ENCODE measurements around the gene KAZN.

The KAZN gene

GRCh38 chr1:15017120-15017519, 418.6 kb downstream of the KAZN start:
- Histone ChIP-seq H3K4me3 (ENCODE audit: low read length) (no peak overlapping the region), H3K36me3 (ENCODE audit: control insufficient read depth, low read depth, low read length) (no peaks in the 10 kb centered on the region), H3K4me1 (ENCODE audit: control insufficient read depth, low read depth, low read length) (no peaks in the 10 kb centered on the region), H3K27me3 (ENCODE audit: control insufficient read depth, insufficient read depth, low read length) (no peaks in the 10 kb centered on the region), H3K27ac (ENCODE audit: low read length) (no peak overlapping the region), H3K9me3 (ENCODE audit: control insufficient read depth, low read depth, low read length) (no peaks in the 10 kb centered on the region), H3K9ac (ENCODE audit: low read length) (no peak overlapping the region)

GRCh38 chr1:15018767-15019166, 420.3 kb downstream of the KAZN start:
- Histone ChIP-seq H3K9me3 (ENCODE audit: control insufficient read depth, low read depth, low read length) (no peaks in the 10 kb centered on the region), H3K4me1 (ENCODE audit: control insufficient read depth, low read depth, low read length) (no peaks in the 10 kb centered on the region), H3K27ac (ENCODE audit: low read length) (no peak overlapping the region), H3K4me3 (ENCODE audit: low read length) (no peak overlapping the region), H3K27me3 (ENCODE audit: control insufficient read depth, insufficient read depth, low read length) (no peaks in the 10 kb centered on the region), H3K9ac (ENCODE audit: low read length) (no peak overlapping the region), H3K36me3 (ENCODE audit: control insufficient read depth, low read depth, low read length) (no peaks in the 10 kb centered on the region)

GRCh38 chr1:15020943-15021745, 422.7 kb downstream of the KAZN start:
- no peak overlapping the region for H3K4me3 ChIP-seq (ENCODE audit: low read length)
- H3K27ac ChIP-seq (ENCODE audit: low read length): no peak overlapping the region
- H3K36me3 ChIP-seq (ENCODE audit: control insufficient read depth, low read depth, low read length): no peaks in the 10 kb centered on the region
- H3K9ac ChIP-seq (ENCODE audit: low read length): no peak overlapping the region
- no peaks in the 10 kb centered on the region for H3K27me3 ChIP-seq (ENCODE audit: control insufficient read depth, insufficient read depth, low read length)
- H3K9me3 ChIP-seq (ENCODE audit: control insufficient read depth, low read depth, low read length): no peaks in the 10 kb centered on the region
- H3K4me1 ChIP-seq (ENCODE audit: control insufficient read depth, low read depth, low read length): no peaks in the 10 kb centered on the region

GRCh38 chr1:15022048-15022447, 423.6 kb downstream of the KAZN start:
- H3K27me3 ChIP-seq (ENCODE audit: control insufficient read depth, insufficient read depth, low read length): no peaks in the 10 kb centered on the region
- no peak overlapping the region for H3K4me3 ChIP-seq (ENCODE audit: low read length)
- H3K27ac ChIP-seq (ENCODE audit: low read length): no peak overlapping the region
- no peaks in the 10 kb centered on the region for H3K36me3 ChIP-seq (ENCODE audit: control insufficient read depth, low read depth, low read length)
- no peak overlapping the region for H3K9ac ChIP-seq (ENCODE audit: low read length)
- no peaks in the 10 kb centered on the region for H3K4me1 ChIP-seq (ENCODE audit: control insufficient read depth, low read depth, low read length)
- H3K9me3 ChIP-seq (ENCODE audit: control insufficient read depth, low read depth, low read length): no peaks in the 10 kb centered on the region

GRCh38 chr1:15023205-15023604, 424.7 kb downstream of the KAZN start:
- Histone ChIP-seq H3K36me3 (ENCODE audit: control insufficient read depth, low read depth, low read length) (no peaks in the 10 kb centered on the region), H3K27ac (ENCODE audit: low read length) (no peak overlapping the region), H3K27me3 (ENCODE audit: control insufficient read depth, insufficient read depth, low read length) (no peaks in the 10 kb centered on the region), H3K4me1 (ENCODE audit: control insufficient read depth, low read depth, low read length) (no peaks in the 10 kb centered on the region), H3K4me3 (ENCODE audit: low read length) (no peak overlapping the region), H3K9me3 (ENCODE audit: control insufficient read depth, low read depth, low read length) (no peaks in the 10 kb centered on the region), H3K9ac (ENCODE audit: low read length) (no peak overlapping the region)

- Histone ChIP-seq H3K4me1 (ENCODE audit: control insufficient read depth, low read depth, low read length) (no peaks in the 10 kb centered on the region), H3K27ac (ENCODE audit: low read length) (no peak overlapping the region), H3K4me3 (ENCODE audit: low read length) (no peak overlapping the region), H3K27me3 (ENCODE audit: control insufficient read depth, insufficient read depth, low read length) (no peaks in the 10 kb centered on the region), H3K9ac (ENCODE audit: low read length) (no peak overlapping the region), H3K9me3 (ENCODE audit: control insufficient read depth, low read depth, low read length) (no peaks in the 10 kb centered on the region), H3K36me3 (ENCODE audit: control insufficient read depth, low read depth, low read length) (no peaks in the 10 kb centered on the region)
Measured at GRCh38 chr1:15023976-15024375, 425.5 kb downstream of the KAZN start.

GRCh38 chr1:15026117-15026489, 427.6 kb downstream of the KAZN start:
- no peak overlapping the region for H3K9ac ChIP-seq (ENCODE audit: low read length)
- no peaks in the 10 kb centered on the region for H3K4me1 ChIP-seq (ENCODE audit: control insufficient read depth, low read depth, low read length)
- no peak overlapping the region for H3K27ac ChIP-seq (ENCODE audit: low read length)
- H3K4me3 ChIP-seq (ENCODE audit: low read length): no peak overlapping the region
- H3K27me3 ChIP-seq (ENCODE audit: control insufficient read depth, insufficient read depth, low read length): no peaks in the 10 kb centered on the region
- no peaks in the 10 kb centered on the region for H3K36me3 ChIP-seq (ENCODE audit: control insufficient read depth, low read depth, low read length)
- no peaks in the 10 kb centered on the region for H3K9me3 ChIP-seq (ENCODE audit: control insufficient read depth, low read depth, low read length)

GRCh38 chr1:15027515-15027986, 429.1 kb downstream of the KAZN start:
- Histone ChIP-seq H3K27ac (ENCODE audit: low read length) (no peak overlapping the region), H3K9me3 (ENCODE audit: control insufficient read depth, low read depth, low read length) (no peaks in the 10 kb centered on the region), H3K27me3 (ENCODE audit: control insufficient read depth, insufficient read depth, low read length) (no peaks in the 10 kb centered on the region), H3K9ac (ENCODE audit: low read length) (no peak overlapping the region), H3K4me3 (ENCODE audit: low read length) (no peak overlapping the region), H3K36me3 (ENCODE audit: control insufficient read depth, low read depth, low read length) (no peaks in the 10 kb centered on the region), H3K4me1 (ENCODE audit: control insufficient read depth, low read depth, low read length) (no peaks in the 10 kb centered on the region)

- no peak overlapping the region for H3K4me3 ChIP-seq (ENCODE audit: low read length)
- H3K36me3 ChIP-seq (ENCODE audit: control insufficient read depth, low read depth, low read length): no peaks in the 10 kb centered on the region
- H3K27ac ChIP-seq (ENCODE audit: low read length): no peak overlapping the region
- no peak overlapping the region for H3K9ac ChIP-seq (ENCODE audit: low read length)
- H3K9me3 ChIP-seq (ENCODE audit: control insufficient read depth, low read depth, low read length): no peaks in the 10 kb centered on the region
- no peaks in the 10 kb centered on the region for H3K27me3 ChIP-seq (ENCODE audit: control insufficient read depth, insufficient read depth, low read length)
- no peaks in the 10 kb centered on the region for H3K4me1 ChIP-seq (ENCODE audit: control insufficient read depth, low read depth, low read length)
Measured at GRCh38 chr1:15028102-15028501, 429.6 kb downstream of the KAZN start.

- no peak overlapping the region for H3K9ac ChIP-seq (ENCODE audit: low read length)
- H3K9me3 ChIP-seq (ENCODE audit: control insufficient read depth, low read depth, low read length): no peaks in the 10 kb centered on the region
- H3K36me3 ChIP-seq (ENCODE audit: control insufficient read depth, low read depth, low read length): no peaks in the 10 kb centered on the region
- H3K27me3 ChIP-seq (ENCODE audit: control insufficient read depth, insufficient read depth, low read length): no peaks in the 10 kb centered on the region
- H3K27ac ChIP-seq (ENCODE audit: low read length): no peak overlapping the region
- H3K4me3 ChIP-seq (ENCODE audit: low read length): no peak overlapping the region
- H3K4me1 ChIP-seq (ENCODE audit: control insufficient read depth, low read depth, low read length): no peaks in the 10 kb centered on the region
Measured at GRCh38 chr1:15028616-15029015, 430.1 kb downstream of the KAZN start.

GRCh38 chr1:15029036-15029435, 430.6 kb downstream of the KAZN start:
- no peaks in the 10 kb centered on the region for H3K27me3 ChIP-seq (ENCODE audit: control insufficient read depth, insufficient read depth, low read length)
- no peak overlapping the region for H3K9ac ChIP-seq (ENCODE audit: low read length)
- no peaks in the 10 kb centered on the region for H3K4me1 ChIP-seq (ENCODE audit: control insufficient read depth, low read depth, low read length)
- H3K9me3 ChIP-seq (ENCODE audit: control insufficient read depth, low read depth, low read length): no peaks in the 10 kb centered on the region
- no peak overlapping the region for H3K27ac ChIP-seq (ENCODE audit: low read length)
- H3K36me3 ChIP-seq (ENCODE audit: control insufficient read depth, low read depth, low read length): no peaks in the 10 kb centered on the region
- H3K4me3 ChIP-seq (ENCODE audit: low read length): no peak overlapping the region

- Histone ChIP-seq H3K27me3 (ENCODE audit: control insufficient read depth, insufficient read depth, low read length) (no peaks in the 10 kb centered on the region), H3K9me3 (ENCODE audit: control insufficient read depth, low read depth, low read length) (no peaks in the 10 kb centered on the region), H3K4me1 (ENCODE audit: control insufficient read depth, low read depth, low read length) (no peaks in the 10 kb centered on the region), H3K9ac (ENCODE audit: low read length) (no peak overlapping the region), H3K4me3 (ENCODE audit: low read length) (no peak overlapping the region), H3K36me3 (ENCODE audit: control insufficient read depth, low read depth, low read length) (no peaks in the 10 kb centered on the region), H3K27ac (ENCODE audit: low read length) (no peak overlapping the region)
Measured at GRCh38 chr1:15029786-15030185, 431.3 kb downstream of the KAZN start.

Data from iPS-18a (cell line).